ENCODE results near the gene ENDOU.

- TF ChIP-seq EZH2 (IDR thresholded peaks at IDR 0.05; ENCODE audit: insufficient read depth, poor library complexity, severe bottlenecking) = no peak
- no peak for TF ChIP-seq EZH2phosphoT487 (IDR thresholded peaks at IDR 0.05; ENCODE audit: insufficient read depth, low read depth)
These were observed 10.4 kb upstream of the ENDOU start for GRCh38 chr12:47735649-47736048.

Data from GM23248 (cell line).